GM21723 (cell line): ENCODE measurements around the gene NUDT17.

ENCODE experiments used
- ATAC-seq: cut with Tn5 transposase; IDR thresholded peaks from one replicate; pipeline ENCODE4 v1.9.1; 2021; ENCODE audit warnings: mild to moderate bottlenecking, moderate library complexity; ENCODE audit not compliant: unreplicated experiment

Gene NUDT17

DNA sequence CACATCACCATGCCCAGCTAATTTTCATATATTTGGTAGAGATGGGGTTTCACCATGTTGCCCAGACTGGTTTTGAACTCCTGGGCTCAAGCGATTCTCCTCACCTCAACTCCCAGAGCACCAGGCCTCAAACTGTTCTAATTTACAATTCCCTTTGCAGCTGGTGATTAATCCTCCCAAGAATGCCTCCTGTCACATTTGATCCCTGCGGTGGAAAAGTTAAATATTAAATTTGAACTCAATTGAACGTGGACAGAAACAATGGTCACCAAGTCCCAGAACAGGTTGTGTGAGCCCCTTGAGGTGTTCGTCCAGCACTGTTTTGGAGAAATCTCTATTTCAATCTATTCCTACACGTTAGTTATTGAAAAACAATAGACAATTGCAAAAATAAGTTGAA, 42.2 kb downstream of the NUDT17 start:
- no peak for ATAC-seq

DNA sequence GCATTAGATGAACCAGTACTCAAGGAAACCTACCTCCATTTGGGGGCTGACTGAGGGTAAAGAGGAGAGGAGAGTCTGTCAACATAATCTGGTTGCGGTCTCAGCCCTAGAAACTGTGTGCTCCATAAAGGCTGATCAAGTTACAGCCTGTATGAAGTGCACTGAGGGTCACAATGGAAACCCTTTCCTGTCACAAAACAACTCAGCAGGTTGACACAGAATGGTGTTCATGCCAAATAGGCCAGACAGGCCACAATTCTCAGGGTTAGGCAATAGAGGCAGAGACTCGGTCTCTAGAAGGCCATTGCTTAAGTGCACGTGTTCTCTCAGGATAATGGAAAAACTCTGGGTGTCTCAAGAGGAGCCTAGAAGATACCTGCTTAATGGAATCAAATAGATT, 44.3 kb downstream of the NUDT17 start:
- no peak for ATAC-seq

DNA sequence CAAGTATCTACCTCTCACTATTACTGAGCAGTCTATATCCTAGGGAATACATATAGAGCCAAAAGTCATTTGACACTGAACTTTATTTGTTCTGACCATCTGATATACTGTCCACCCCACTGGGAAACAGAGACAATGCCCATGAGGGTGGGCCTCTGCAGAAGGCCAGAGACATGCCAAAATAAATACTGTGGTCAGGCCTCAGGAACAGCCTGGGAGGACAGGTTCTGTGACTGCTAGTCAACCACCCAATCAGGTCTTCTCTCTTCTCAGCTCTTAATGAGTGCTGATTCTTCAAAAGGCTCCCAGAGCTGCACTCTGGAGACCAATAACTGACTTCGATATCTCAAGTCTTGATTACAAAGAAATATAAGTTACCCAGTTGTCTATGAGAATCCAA, 45.7 kb downstream of the NUDT17 start:
- no peak for ATAC-seq

DNA sequence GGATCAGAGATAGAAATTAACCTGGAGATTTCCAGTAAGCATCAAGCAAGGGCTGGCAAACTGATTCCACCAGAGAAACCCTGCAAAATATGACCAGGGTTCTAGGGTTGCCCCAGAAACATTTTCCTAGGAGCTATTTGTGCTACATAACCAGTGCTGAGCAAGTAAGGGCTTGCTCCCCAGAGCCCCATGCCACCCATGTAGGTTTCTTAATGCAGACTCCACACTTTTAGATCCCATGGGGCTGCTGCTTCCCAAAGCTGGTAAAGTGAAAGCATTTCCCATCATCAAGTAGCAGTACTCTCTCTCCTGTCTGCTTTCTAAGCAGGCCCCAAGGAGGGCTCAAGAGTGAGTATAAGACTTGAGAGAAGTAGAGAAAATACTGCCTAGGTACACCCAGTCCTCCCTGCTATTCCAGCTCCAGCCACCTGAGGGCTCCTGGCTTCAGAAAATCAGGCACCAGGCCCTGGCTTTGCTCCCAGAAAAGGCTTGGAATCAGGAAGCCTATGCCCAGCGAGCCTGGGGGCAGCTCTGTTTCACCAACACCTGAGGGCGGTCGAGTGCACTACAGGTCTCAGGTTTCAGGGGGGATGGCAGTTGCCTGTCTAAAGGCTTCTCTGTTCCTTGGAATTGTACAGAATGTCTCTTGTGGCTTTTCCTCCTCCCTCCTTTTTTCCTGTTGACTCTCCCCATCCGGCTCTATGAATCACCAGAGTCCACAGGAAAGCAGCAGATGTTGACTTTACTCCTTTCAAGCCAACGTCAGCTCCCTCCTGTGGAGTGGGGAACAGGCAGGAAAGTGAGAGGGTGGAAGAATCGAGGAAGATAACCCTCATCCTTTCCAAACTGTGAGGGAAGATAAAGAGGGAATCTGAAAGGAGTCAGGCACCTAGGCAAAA, 46.4 kb downstream of the NUDT17 start:
- peak; percentile 48 for ATAC-seq

DNA sequence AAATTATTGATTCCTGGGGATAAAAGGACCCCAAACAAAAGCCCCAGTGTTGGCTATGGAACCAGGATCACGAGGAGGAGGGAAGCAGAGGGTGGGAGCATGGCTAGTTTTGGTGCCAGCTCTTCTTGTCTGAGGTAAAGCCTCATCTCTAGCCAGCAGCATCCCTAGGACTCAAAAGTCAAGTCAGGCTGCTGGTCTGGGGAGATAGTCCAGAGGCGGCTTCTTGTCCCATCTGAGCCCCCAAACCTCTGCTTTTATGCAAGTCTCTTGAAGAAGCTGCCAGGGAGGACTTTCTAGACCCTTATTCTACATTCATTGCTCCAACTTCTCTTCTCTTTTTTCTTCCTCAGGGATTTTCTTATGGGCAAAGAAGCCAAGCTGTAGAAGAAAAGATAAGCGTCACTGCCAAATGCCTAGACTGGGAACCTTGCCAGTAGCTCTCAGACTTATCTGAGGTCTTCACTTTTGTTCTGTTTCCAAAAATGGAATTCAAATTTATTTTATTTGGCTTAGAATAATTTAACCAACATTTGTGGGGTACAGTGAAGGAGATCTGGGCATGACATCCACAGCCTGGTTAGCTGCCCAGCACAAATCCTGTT, 47.2 kb downstream of the NUDT17 start:
- ATAC-seq, result no peak

DNA sequence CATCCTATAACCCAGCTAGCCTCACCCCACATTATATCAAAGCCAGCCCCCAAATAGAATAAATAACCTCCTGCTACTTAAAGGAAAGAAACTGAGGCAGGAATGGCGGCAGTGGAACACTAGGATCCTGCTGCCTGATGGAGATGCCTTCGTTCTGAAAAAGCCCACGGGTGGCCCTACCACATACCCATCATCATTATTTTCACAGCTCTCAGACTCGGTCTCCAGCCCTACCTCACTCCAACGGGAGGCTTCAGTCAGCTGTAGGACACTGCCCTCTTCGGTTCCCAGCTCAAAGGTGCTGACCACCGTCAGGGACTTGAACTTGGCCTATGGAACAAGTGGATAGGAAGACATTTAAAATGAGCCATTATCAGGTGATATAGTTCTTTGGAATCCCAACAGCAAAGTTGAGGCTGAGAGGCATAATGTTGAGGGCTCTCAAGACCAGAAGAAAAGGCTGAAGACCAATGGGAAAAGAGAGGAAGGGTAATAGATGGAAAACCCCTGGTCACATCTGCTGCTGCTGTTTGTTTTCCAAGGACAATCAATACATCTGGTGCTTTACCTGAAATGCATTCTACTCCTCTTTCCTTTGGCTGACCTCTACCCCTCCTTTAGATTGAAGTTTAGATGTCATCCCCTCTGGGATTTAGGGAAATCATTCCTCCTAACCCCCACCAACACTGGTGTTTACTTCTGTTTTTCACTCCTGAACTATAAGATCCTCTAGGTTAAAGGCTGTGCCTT, 48.1 kb downstream of the NUDT17 start:
- no peak for ATAC-seq

DNA sequence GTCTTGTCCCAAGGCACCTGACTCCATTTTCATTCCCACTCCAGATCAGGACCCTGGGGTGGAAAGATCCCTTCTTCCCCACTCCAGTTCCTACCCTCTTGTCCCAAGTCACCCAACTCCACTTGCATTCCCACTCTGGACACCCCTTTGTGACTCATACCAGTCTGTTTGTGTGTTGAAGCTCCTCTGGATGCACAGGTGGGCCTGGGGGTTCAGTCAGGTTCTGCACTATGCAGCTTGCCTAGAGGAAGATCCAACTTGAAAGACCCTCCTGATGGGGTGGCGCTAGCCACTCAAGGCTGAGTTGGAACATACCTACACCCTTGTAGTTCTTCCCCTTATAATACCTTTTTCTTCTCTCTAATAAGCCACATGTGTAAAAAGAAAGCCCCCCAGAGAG, 50.0 kb downstream of the NUDT17 start:
- ATAC-seq, result no peak

DNA sequence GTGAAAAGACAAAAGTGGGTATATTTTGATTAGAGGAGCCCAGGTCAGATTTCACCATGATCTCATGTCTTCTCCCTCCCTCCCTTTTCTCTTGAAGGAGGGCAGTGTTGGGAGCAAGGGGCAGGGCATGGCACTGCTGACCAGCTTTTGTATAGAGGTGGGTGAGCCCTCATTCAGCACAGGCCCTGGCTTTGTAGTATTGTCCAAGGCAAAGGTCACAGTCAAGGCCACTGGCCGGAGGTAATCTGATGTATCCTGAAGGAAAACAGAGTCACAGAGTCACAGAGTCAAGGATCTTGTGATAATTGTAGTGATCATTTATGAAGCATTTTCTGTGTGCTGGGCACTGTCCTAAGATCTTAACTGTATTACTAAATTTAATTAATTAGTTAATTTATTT, 52.5 kb downstream of the NUDT17 start:
- ATAC-seq, result no peak
